ENCODE data around the gene CTNND1. TPM values are rescaled to one million over a fixed set of nuclear protein-coding genes. Genes with fewer than 3 reads are reported as not detected.
"Not testable (repeated sequence)": the region's sequence is repeated elsewhere in the genome, so short reads cannot be mapped to it uniquely, and the experiment has no call there.

CTNND1 gene
- total RNA-seq, 1 donor from 2014 or later, result 150 TPM

GRCh38 chr11:57788703-57789088 lies 27.1 kb downstream of the CTNND1 start:
- DNase-seq (ENCODE audit: low spot score), result no peak

- no peak for DNase-seq (ENCODE audit: low spot score)
Observed at GRCh38 chr11:57791321-57792059, 29.9 kb downstream of the CTNND1 start.

GRCh38 chr11:57792060-57792541 lies 30.5 kb downstream of the CTNND1 start:
- no peak for DNase-seq (ENCODE audit: low spot score)

GRCh38 chr11:57792870-57793269 lies 31.3 kb downstream of the CTNND1 start:
- DNase-seq (ENCODE audit: low spot score), result no peak

- DNase-seq (ENCODE audit: low spot score), result no peak
Observed at GRCh38 chr11:57793351-57794115, 31.9 kb downstream of the CTNND1 start.

- DNase-seq (ENCODE audit: low spot score), result no peak
Observed at GRCh38 chr11:57798905-57799559, 37.4 kb downstream of the CTNND1 start.

GRCh38 chr11:57800444-57801182 lies 39.0 kb downstream of the CTNND1 start:
- no peak for DNase-seq (ENCODE audit: low spot score)

- DNase-seq (ENCODE audit: low spot score), result no peak
Observed at GRCh38 chr11:57801183-57801485, 39.5 kb downstream of the CTNND1 start.

GRCh38 chr11:57802411-57802810 lies 40.8 kb downstream of the CTNND1 start:
- no peak for DNase-seq (ENCODE audit: low spot score)

- DNase-seq (ENCODE audit: low spot score), result no peak
Observed at GRCh38 chr11:57804466-57804865, 42.9 kb downstream of the CTNND1 start.

GRCh38 chr11:57805780-57806179 lies 44.2 kb downstream of the CTNND1 start:
- no peak for DNase-seq (ENCODE audit: low spot score)

- DNase-seq (ENCODE audit: low spot score), result no peak
Observed at GRCh38 chr11:57812634-57813033, 51.0 kb downstream of the CTNND1 start.

- no peak for DNase-seq (ENCODE audit: low spot score)
Observed at GRCh38 chr11:57815476-57815875, 53.9 kb downstream of the CTNND1 start.

GRCh38 chr11:57815877-57816276 lies 54.3 kb downstream of the CTNND1 start:
- DNase-seq (ENCODE audit: low spot score), result no peak

GRCh38 chr11:57818812-57819211 lies 57.2 kb downstream of the CTNND1 start:
- no peak for DNase-seq (ENCODE audit: low spot score)

GRCh38 chr11:57819252-57819979 lies 57.8 kb downstream of the CTNND1 start:
- DNase-seq (ENCODE audit: low spot score), result no peak

GRCh38 chr11:57823859-57824258 lies 62.3 kb downstream of the CTNND1 start:
- no peak for DNase-seq (ENCODE audit: low spot score)

- no peak for DNase-seq (ENCODE audit: low spot score)
Observed at GRCh38 chr11:57834852-57835251, 73.2 kb downstream of the CTNND1 start.

GRCh38 chr11:57838609-57839008 lies 77.0 kb downstream of the CTNND1 start:
- not testable (repeated sequence) for DNase-seq (ENCODE audit: low spot score)

GRCh38 chr11:57842873-57843272 lies 81.3 kb downstream of the CTNND1 start:
- no peak for DNase-seq (ENCODE audit: low spot score)

GRCh38 chr11:57867966-57868365 lies 106.4 kb downstream of the CTNND1 start:
- no peak for DNase-seq (ENCODE audit: low spot score)
